GM10248 (cell line): ENCODE results near the gene OOSP2.
A peak's percentile ranks its signal among the peaks of the same experiment; 100 is the strongest.
"Not testable (repeated sequence)": the region's sequence is repeated elsewhere in the genome, so short reads cannot be mapped to it uniquely, and the experiment has no call there.

Source experiments
- CTCF ChIA-PET: fragments of 300-600 bp; sonication (Branson Sonifier 250); formaldehyde crosslinking; extraction: SDS; loops from one replicate; lab custom pipeline; 2021; ENCODE audit warnings: antibody characterized with exemption; lab: Yijun Ruan, JAX
- POLR2A ChIA-PET: fragments of 350-650 bp; sonication (Branson Sonifier 250); formaldehyde crosslinking; extraction: SDS; loops from one replicate; lab custom pipeline; 2020; ENCODE audit warnings: antibody characterized with exemption; lab: Yijun Ruan, JAX
- DNase-seq: peaks from one replicate; pipeline ENCODE4 v3.0.0; 2012; ENCODE audit errors: extremely low spot score
- TF ChIP-seq, protein P1 (sequence below): IDR thresholded peaks from 2 replicates; pipeline ENCODE4 v1.5.1; 2012; ENCODE audit warnings: mild to moderate bottlenecking, low read depth; ENCODE audit errors: extremely low read depth, missing control alignments, control extremely low read depth

OOSP2 gene

DNA sequence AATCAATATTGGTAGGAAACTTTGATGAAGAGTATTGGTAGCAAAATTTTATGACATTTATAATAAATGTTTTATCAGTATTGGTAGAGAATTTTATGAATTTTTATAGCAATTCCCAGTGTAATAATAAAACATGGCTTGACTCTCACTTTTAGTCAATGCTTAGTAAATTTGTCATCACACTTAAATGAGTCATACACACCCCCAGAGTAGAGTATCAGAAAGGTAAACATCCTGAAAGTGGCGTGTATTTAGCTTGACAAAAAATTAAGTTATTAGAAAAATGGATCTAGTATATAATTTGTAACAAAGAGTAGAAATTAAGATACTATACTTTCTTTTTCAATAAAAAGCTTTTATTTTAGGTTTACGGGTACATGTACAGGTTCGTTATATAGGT lies 18.8 kb downstream of the OOSP2 start:
- ChIA-PET CTCF (no interaction called here), POLR2A (no interaction called here)
- DNase-seq: no peak
- TF ChIP-seq, protein P1, sequence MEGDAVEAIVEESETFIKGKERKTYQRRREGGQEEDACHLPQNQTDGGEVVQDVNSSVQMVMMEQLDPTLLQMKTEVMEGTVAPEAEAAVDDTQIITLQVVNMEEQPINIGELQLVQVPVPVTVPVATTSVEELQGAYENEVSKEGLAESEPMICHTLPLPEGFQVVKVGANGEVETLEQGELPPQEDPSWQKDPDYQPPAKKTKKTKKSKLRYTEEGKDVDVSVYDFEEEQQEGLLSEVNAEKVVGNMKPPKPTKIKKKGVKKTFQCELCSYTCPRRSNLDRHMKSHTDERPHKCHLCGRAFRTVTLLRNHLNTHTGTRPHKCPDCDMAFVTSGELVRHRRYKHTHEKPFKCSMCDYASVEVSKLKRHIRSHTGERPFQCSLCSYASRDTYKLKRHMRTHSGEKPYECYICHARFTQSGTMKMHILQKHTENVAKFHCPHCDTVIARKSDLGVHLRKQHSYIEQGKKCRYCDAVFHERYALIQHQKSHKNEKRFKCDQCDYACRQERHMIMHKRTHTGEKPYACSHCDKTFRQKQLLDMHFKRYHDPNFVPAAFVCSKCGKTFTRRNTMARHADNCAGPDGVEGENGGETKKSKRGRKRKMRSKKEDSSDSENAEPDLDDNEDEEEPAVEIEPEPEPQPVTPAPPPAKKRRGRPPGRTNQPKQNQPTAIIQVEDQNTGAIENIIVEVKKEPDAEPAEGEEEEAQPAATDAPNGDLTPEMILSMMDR: no peak

DNA sequence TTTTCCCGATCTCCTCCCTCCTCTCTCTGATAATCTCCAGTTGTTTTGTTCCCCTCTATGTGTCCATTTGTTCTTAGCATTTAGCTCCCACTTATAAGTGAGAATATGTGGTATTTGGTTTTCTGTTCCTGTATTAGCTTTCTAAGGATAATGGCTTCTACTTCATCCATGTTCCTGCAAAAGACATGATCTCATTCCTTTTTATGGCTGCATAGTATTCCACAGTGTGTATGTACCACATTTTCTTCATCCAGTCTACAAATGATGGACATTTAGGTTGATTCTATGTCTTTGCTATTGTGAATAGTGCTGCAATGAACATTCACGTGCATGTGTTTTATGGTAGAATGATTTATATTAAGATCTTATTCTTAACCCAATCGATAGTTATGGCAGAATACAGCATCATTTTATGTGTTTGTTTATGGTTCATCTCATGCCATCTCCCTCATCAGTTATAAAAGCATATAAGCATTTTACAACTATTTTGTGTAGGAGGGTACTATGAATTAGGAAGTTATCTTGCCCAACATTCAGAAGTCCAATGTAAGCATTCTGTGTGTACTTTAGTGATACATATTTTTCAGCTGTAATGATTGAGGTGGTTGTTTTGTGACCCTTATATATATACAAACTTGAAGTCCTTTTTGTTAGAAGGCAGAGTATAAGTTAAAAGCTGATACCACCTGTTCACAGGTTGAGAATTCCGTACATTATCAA lies 19.5 kb downstream of the OOSP2 start:
- no peak for DNase-seq
- ChIA-PET POLR2A (no interaction called here), CTCF (no interaction called here)
- TF ChIP-seq, protein P1: no peak

DNA sequence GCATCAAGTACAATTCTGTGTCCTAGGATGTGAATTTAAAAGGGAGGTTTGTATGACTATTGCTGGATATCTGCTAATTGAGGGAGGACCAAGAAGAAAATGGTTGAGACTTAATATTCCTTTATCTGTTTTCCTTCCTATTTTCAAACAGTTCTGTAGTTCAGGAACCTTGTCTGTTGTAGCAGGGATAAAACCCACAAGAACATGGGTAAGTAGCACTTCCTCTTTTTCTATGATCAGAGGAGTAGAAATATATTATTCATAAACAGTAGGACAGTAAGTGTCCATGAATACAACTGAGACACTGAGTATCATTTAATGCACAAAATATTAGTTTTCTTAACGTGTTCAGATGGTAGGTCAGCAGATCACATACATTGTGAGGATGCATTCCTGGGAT lies 23.9 kb downstream of the OOSP2 start:
- TF ChIP-seq, protein P1: no peak
- CTCF ChIA-PET: no interaction called here
- POLR2A ChIA-PET: no interaction called here
- DNase-seq: peak; percentile 14

DNA sequence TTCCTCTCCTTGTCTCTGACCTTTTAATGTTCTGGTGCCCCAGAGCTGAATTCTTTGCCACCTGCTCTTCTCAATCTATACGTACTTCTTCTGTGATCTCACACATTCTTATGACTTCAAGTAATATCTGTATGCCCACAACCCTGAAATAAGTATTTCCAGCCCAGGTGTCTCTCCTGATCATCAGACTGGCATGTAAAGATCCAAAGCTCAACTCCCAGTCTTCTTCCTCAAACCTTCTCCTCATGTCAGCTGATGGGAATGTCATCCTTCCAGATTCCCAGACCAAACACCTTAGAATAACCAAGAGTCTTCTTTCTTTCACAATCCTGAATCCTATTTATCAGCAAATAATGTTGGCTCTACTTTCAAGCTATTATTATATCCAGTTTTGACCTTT lies 25.6 kb downstream of the OOSP2 start:
- no peak for DNase-seq
- POLR2A ChIA-PET: no interaction called here
- CTCF ChIA-PET: interaction anchor here (1.5 kb wide), 1 partner anchor 8 kb away, joined by 5 read pairs; the partner anchor contains the start of gene MS4A3
- TF ChIP-seq, protein P1: no peak

DNA sequence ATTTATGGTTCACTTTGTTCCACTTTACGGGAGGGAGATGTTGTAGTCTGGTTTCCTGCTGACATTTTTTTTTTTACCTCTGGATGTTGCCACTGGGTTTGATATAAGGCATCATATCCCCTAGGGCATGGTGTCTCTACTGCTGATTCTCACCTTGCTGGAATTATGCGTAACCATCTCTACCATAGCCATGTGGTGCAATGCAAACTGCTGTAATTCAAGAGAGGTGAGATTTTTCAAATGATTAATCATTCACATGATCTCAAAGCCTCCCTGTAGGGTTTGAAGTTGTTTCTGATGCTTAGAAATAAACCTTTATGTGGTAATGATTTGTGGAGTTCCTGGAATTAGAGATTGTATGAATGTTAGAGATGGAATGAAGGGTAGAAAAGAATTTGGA lies 29.2 kb downstream of the OOSP2 start:
- TF ChIP-seq, protein P1: no peak
- ChIA-PET CTCF (no interaction called here), POLR2A (no interaction called here)
- DNase-seq: no peak

DNA sequence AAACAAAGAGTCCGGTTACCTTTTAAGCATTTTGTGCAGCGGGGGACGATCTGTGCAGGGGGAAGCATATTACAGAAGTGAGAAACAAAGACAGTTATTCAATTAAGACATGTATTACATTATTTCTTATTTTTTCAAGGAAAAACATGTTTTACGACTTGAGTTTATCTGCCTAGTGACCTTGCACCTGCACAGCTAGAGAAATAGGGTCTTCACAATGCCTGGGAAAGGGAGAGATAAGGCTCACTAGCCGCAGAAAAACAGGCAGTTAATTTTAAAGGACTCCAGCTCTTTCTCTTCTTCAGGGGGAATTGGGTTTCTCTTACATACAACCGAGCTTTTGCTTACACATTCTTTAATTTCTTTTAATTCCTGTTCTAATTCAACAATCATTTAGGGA lies 31.4 kb downstream of the OOSP2 start:
- DNase-seq, CTCF ChIA-PET, POLR2A ChIA-PET: not testable (repeated sequence)

DNA sequence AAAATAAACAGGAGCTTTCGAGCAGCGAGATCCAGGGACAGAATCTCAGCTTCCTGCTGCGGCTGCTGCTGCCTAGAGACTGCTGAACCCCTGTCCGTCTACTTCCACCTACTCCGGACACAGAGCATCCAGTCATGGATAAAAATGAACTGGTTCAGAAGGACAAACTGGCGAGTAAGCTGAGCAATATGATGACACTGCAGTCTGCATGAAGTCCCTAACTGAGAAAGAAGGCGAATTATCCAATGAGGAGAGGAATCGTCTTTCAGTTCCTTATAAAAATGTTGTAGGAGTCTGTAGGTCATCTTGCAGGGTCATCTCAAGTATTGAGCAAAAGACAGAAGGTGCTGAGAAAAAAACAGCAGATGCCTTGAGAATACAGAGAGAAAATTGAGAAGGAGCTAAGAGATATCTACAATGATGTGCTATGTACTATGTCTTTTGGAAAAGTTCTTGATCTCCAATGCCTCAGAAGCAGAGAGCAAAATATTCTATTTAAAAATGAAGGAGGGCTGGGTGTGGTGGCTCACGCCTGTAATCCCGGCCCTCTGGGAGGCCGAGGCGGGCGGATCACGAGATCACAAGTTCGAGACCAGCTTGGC lies 37.1 kb downstream of the OOSP2 start:
- ChIA-PET CTCF (interaction anchor here (1.0 kb wide), 1 partner anchor 174 kb away, joined by 3 read pairs; no protein-coding TSS in a partner anchor), POLR2A (no interaction called here)
- TF ChIP-seq, protein P1: no peak
- no peak for DNase-seq
